ENCODE results near the gene ZNF546. TPM values are rescaled to one million over a fixed set of nuclear protein-coding genes. Genes with fewer than 3 reads are reported as not detected.
A peak's percentile ranks its signal among the peaks of the same experiment; 100 is the strongest.

The ZNF546 gene
- total and polyA plus RNA-seq, 2 donors (not counting 3 experiments of a cell fraction or from before 2014, with no cell fraction given), result 1.0 to 4.3 TPM

- CTCF ChIA-PET, result interaction anchor here (1.0 kb wide), 1 partner anchor 27 kb away, joined by 3 read pairs; the partner anchor contains the start of gene PSMC4
- peak overlapping the region; percentile 74 for H3K27ac ChIP-seq (ENCODE audit: insufficient read depth, low read depth, low read length)
- H3K4me1 ChIP-seq (ENCODE audit: control insufficient read depth, extremely low read depth, insufficient read depth, low read length), result peaks cover 11% of the 10 kb centered on the region
- peak overlapping the region; percentile 59 for H3K4me2 ChIP-seq (ENCODE audit: insufficient read depth, low read length)
- H3K27me3 ChIP-seq (ENCODE audit: control insufficient read depth in 2 of 2, insufficient read depth in 2 of 2, low read length in 2 of 2), result no peaks in the 10 kb centered on the region
- POLR2A ChIA-PET, result interaction anchor here (1.2 kb wide), 1 partner anchor 27 kb away, joined by 4 read pairs; the partner anchor contains the start of gene PSMC4
- peak overlapping the region; percentile 85 for H3K9ac ChIP-seq (replicated peaks; ENCODE audit: extremely low read depth, insufficient read depth, low read length)
- H4K20me1 ChIP-seq (replicated peaks; ENCODE audit: control insufficient read depth, extremely low read depth, insufficient read depth, low read length), result no peaks in the 10 kb centered on the region
- no TSS peak for BruUV-seq (replicated peaks)
- no peaks in the 10 kb centered on the region for H3K9me1 ChIP-seq (replicated peaks; ENCODE audit: control insufficient read depth, extremely low read depth, insufficient read depth, low read length)
- H3K36me3 ChIP-seq (ENCODE audit: control insufficient read depth in 2 of 2, extremely low read depth in 1 of 2, insufficient read depth in 2 of 2, low read length in 2 of 2), result no peaks in the 10 kb centered on the region
- H3K9me3 ChIP-seq (replicated peaks; ENCODE audit: control insufficient read depth, insufficient read depth, low read length), result no peaks in the 10 kb centered on the region
- TF ChIP-seq GATA2 (IDR thresholded peaks at IDR 0.05; ENCODE audit: insufficient read depth, insufficient read length, low read depth, low read length), result no peak
- TF ChIP-seq POLR2A (IDR thresholded peaks at IDR 0.05; ENCODE audit: low read depth, low read length), result no peak
- no peak for TF ChIP-seq MAX (IDR thresholded peaks at IDR 0.05; ENCODE audit: insufficient read depth, insufficient read length)
- TF ChIP-seq JUN (IDR thresholded peaks at IDR 0.05; ENCODE audit: borderline replicate concordance, insufficient read depth, insufficient read length, low read depth), result no peak
- no peak for TF ChIP-seq EZH2 (IDR thresholded peaks at IDR 0.05; ENCODE audit: borderline replicate concordance, low read depth, low read length, severe bottlenecking)
- no peak for TF ChIP-seq FOS (IDR thresholded peaks at IDR 0.05; ENCODE audit: borderline replicate concordance, insufficient read depth, low read length)
- no peak for TF ChIP-seq CTCF (IDR thresholded peaks at IDR 0.05; ENCODE audit: extremely low read depth in 1 of 2, insufficient read depth in 1 of 2, low read depth in 1 of 2, low read length in 2 of 2)
- TF ChIP-seq MYC (IDR thresholded peaks at IDR 0.05; ENCODE audit: low read depth, low read length), result no peak
- no peak for TF ChIP-seq POLR2AphosphoS5 (IDR thresholded peaks at IDR 0.05; ENCODE audit: insufficient read depth, low read depth, low read length)
- FAIRE-seq (no peak), DNase-seq (ENCODE audit: low read depth, low spot score) (no peak)
- intact Hi-C loops (cut with micrococcal nuclease), result no loop called here
- H3K79me2 ChIP-seq (ENCODE audit: control insufficient read depth, insufficient read depth, low read length), result peaks cover 3% of the 10 kb centered on the region
- dilution Hi-C loops (cut with MboI; ENCODE audit: extremely low pct_ligation_motif_present, low sequenced_read_pairs), result no loop called here
- H2AFZ ChIP-seq (ENCODE audit: low read depth, low read length), result peak overlapping the region; percentile 94
- H3K4me3 ChIP-seq (replicated peaks in 1 of 3; ENCODE audit: insufficient read depth in 1 of 3, low read depth in 1 of 3, low read length in 3 of 3), result peak overlapping the region; percentile 42 to 76 (median 70)
Observed at GRCh38 chr19:39997638-39998216, 867 bp downstream of the ZNF546 start.

Measured in endothelial cell of umbilical vein (primary cell).